Fibroblast of villous mesenchyme (primary cell): ENCODE measurements around the gene ABLIM2. TPM values are rescaled to one million over a fixed set of nuclear protein-coding genes. Genes with fewer than 3 reads are reported as not detected.

ENCODE experiments used
- DNase-seq: peaks from one replicate; pipeline ENCODE4 v3.0.0-alpha.2; 2010; ENCODE audit warnings: low read depth
- H3K4me3 ChIP-seq: 2 replicates; pipeline ENCODE4 v1.5.1; 2011; ENCODE audit warnings: low read depth, mild to moderate bottlenecking, low read length
- CTCF ChIP-seq: IDR thresholded peaks from 2 replicates; pipeline ENCODE4 v1.5.1; 2012; ENCODE audit warnings: low read depth, mild to moderate bottlenecking, low read length; ENCODE audit not compliant: insufficient read depth
- total RNA-seq: library from RNA; depleted of rRNA; stranded (reverse); fragments of >200 nt; gene quantifications from 2 replicates; pipeline ENCODE4 v1.2.3, GENCODE V29; 2012

ABLIM2 gene
- total RNA-seq, 1 donor = under 0.01 TPM

- no peak overlapping the region for H3K4me3 ChIP-seq
- no peak for TF ChIP-seq CTCF
- DNase-seq = no peak
These were observed 75.4 kb downstream of the ABLIM2 start for GRCh38 chr4:8083086-8083825.

GRCh38 chr4:8082517-8083055, 76.0 kb downstream of the ABLIM2 start:
- DNase-seq = no peak
- H3K4me3 ChIP-seq = no peak overlapping the region
- TF ChIP-seq CTCF = no peak

- TF ChIP-seq CTCF = no peak
- no peak overlapping the region for H3K4me3 ChIP-seq
These were observed 76.7 kb downstream of the ABLIM2 start for GRCh38 chr4:8081621-8082516.

GRCh38 chr4:8081171-8081570, 77.4 kb downstream of the ABLIM2 start:
- no peak for DNase-seq
- TF ChIP-seq CTCF = no peak
- H3K4me3 ChIP-seq = no peak overlapping the region

More at GRCh38 chr4:8081621-8082516, 76.7 kb downstream of the ABLIM2 start:
- DNase-seq = no peak

GRCh38 chr4:8080754-8081065, 77.9 kb downstream of the ABLIM2 start:
- no peak for TF ChIP-seq CTCF
- DNase-seq = no peak
- no peak overlapping the region for H3K4me3 ChIP-seq

- no peak for DNase-seq
- no peak for TF ChIP-seq CTCF
- H3K4me3 ChIP-seq = no peak overlapping the region
These were observed 78.5 kb downstream of the ABLIM2 start for GRCh38 chr4:8079916-8080753.
